ENCODE measurements around the gene TRIM65. TPM values are rescaled to one million over a fixed set of nuclear protein-coding genes. Genes with fewer than 3 reads are reported as not detected.

TRIM65 gene
- total RNA-seq, 1 donor from 2014 or later, result 35.4 TPM

DNA sequence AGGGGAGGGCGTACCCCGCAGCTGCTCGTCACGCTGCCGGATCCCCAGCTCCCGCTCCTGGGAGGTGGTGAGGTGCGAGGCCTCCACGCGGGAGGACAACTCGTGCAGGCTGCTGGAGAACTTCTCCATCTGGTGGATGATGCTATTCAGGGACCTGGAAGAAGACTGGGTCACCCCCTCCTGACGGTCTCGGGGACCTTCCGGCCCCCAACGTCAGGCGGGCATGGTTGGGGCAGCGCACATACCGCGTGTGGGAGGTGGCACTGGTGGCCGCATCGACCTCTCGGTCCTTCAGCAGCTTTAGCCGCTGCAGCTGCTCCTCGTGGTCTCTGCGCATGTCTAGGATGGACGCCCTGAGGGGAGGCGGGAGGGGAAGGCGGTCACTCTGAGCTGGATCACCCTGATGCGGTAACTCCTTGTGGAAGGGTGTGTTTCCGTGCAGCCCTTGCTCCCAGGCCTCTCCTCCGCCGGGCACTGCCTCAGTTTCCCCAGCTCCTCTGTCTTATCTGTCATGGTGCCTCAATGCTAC, 21.2 kb upstream of the TRIM65 start:
- intact Hi-C loops (cut with micrococcal nuclease), result no loop called here

DNA sequence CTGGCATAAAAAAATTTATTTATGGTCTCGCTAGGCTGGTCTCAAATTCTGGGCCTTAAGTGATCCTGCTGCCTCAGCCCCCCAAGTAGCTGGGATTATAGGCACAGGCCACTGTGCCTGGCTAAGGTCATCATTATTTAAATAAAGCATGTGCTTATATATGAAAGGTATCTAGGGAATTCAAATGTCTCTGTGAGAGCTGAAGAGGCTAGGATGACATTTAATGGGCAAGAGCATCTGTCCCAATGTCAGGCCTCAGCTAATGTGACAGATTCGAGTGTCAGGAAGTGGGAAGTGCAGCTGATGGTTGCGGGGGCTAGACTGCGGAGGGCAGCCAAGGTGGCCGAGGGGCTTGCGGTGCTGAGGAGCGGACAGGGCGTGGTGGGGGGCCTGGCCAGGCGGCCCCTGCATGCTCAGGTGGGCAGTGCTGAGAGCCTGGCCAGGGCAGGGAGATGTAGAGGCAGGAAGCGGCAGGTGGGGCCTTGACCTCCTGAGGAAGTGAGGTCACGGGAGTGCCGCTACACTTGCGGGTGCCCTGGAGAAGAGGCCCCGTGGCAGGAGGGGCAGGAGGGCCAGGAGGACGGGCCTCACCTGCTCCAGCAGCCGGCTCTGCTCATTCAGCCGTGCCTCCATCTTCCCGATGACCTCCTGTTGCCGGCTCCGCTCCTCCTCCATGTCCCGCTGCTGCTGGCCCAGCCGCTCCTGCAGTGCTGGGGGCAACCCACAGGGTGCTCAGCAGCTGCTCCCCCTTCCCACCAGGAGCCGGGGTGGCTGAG, 20.6 kb upstream of the TRIM65 start:
- intact Hi-C loops (cut with micrococcal nuclease), result no loop called here

DNA sequence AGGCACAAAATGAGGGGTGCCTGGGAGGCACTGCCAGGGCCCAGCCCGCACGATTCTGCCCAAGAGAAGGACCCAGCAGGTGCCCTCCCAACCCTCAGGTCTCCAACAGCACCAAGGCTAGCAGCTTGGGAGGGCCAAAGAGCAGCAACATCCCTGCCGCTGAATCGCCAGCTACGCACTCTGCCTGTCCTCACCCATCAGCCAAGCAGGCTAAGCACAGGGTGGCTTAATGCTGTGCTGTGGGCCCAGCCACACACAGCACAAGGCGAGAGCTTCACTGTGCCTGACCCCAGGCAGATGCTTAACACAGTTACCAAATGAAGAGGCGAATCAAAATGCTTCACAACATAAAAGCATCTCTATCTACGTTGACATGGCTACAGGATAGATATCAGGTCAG, 18.5 kb upstream of the TRIM65 start:
- intact Hi-C loops (cut with micrococcal nuclease), result no loop called here

DNA sequence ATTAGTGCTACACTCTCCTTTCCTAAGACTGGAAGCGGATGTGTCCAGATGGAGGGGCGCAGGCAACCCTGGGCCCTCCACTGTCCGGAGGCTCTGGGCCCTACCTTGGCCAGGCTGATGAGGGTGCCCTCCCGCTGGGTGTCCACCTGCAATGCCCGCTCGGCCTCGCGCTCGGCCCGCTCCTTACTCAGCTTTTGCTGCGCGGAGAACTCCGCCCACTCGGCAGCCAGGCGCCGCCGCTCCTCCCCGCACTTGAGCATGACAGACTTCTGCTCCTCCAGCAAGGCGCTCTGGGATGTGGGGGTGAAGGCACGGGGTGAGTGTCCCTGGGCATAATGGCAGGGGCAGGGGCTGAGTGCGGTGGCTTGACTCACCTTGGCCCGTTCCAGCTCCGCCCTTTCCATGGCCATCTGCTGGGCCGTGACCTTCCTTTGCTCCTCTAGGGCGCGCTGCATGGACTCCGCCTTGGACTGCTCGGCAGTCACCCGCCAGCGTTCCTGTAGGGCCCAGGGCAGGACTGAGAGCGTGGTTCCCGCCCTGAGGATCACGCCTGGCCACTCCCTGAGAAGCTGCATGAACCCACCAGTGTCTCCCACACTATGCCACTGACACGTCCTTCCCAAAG, 18.0 kb upstream of the TRIM65 start:
- intact Hi-C loops (cut with micrococcal nuclease), result no loop called here

DNA sequence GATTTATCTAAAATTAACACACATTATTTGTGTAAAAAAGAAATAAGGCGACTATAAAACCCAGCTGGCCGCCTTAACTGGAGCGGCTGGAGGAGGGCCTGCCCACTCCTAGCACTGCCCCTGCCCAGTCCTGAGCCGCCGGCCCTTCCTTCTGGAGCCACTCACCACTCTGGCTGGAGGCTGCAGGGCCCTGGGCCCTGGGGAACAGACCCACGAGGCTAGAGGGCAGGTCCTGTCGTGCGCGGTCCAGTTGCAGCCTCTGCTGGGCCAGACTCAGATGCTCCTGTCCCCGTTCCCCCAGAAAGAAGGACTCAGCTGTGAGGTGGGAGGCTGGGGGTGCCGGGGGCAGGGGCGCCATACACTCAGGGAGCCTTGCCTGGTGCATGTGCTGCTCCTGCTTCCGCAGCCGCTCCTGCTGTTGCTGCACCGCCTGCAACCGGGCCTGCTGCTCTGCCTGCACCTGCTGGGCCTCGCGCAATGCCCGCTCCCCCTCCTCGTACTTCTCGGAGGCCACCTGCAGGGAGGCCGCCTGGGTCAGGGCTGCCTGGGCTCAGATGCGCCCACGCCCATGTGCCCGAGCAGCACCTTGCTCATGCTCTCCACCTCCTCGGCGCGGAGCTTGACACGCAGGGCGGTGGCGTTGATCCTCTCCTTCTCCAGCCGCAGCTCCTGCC, 16.9 kb upstream of the TRIM65 start:
- intact Hi-C loops (cut with micrococcal nuclease), result no loop called here

DNA sequence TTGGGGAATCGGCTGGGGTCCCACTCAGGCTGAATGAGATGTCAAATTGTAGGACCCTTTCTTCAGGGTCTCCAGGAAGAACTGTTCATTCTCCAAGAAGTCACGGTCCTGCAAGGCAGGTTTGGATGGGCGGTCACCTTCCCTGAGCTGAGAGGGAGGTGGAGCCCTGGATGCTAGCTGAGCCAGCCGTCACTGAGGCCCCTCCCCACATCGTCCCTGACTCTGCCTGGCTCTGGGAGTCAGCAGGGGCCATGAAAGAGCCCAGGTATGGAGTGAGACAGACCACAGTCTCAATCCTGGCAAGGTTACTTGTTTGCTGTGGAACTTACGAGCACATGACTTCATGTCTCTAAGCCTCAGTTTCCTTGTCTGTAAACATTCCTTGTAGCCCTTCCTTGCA, 13.9 kb upstream of the TRIM65 start:
- intact Hi-C loops (cut with micrococcal nuclease), result no loop called here

DNA sequence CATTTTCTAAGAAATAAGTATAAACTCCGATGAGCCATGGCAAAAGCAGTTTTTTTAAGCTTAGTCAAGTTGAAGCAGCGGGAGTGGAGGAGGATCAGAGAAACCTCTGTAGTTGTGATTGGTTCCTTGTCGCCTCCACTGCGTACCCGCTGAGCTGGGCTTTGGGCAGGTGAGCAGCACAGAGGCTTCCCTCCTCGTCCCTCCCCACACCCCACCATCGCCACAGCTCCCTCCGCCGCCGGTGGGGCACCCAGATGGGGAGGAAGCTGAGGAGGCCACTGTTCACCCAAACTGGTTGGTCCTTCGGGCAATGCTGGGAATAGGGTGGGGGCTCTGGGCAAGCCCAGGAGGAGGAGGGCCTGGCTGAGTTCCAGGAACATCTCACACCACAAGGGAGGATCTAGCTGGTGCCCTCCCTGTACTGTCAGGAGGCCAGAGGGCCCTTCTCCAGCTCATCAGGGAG, 13.1 kb upstream of the TRIM65 start:
- intact Hi-C loops (cut with micrococcal nuclease), result loop anchor here (10.0 kb wide), 1 partner anchor 165 kb away; the partner anchor contains the start of genes GALR2, SRP68 and ZACN

DNA sequence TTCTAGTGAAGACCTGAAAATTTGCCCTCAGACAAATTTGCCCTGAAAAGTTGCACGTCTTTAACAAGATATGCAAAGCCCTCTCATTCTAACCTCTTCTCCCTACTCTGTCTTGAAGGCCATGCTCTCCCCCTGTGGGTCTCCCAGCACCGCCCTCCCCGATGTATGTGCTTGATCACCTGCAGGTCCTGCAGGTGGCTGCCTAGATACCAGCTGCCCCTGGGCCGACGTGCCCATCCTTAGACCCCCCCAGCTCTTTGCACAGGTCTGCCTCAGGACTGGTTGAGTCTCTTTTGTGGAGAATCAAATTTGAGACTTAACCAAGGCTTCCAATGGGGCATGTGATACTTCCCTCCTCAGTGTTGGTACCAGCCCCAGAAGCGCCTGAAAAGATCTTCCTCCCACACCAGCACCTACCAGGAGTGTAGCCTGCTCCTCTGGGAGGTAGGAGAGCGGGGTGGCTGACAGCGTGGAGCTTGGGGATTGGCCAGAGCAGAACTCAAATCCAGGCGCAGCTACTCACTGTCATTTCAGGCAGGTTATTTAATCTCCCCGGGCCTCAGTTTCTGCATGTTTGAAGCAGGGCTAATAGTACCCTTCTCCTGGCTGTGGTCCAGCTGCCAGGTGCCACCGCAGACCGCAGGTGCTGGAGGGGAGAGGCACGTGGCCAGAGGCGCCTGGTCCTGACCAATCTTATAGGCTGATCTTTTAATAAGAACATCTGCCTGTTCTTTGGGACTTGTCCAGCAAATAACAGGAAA, 12.5 kb upstream of the TRIM65 start:
- intact Hi-C loops (cut with micrococcal nuclease), result loop anchor here (10.0 kb wide), 1 partner anchor 166 kb away; the partner anchor contains the start of genes GALR2, SRP68 and ZACN

DNA sequence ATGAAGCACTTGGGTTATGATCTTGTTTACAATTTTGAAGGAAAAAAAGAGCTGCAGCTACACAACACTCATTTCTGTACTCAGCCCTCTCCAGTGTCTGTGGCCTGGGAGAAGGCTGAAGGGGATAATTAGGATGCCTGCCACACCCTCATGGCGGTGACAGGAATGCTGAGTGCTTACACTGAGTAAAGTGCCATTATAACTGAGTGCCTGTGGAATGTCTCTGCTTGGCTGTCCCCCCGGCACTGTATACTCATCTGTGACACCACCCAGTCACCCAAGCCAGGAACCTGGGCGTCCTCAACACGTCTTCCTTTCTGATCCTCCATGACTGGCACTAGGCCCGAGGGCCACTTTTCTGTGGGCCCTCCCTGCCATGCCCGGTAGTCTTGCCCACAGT, 11.4 kb upstream of the TRIM65 start:
- intact Hi-C loops (cut with micrococcal nuclease), result loop anchor here (10.0 kb wide), 1 partner anchor 167 kb away; the partner anchor contains the start of genes GALR2, SRP68 and ZACN

DNA sequence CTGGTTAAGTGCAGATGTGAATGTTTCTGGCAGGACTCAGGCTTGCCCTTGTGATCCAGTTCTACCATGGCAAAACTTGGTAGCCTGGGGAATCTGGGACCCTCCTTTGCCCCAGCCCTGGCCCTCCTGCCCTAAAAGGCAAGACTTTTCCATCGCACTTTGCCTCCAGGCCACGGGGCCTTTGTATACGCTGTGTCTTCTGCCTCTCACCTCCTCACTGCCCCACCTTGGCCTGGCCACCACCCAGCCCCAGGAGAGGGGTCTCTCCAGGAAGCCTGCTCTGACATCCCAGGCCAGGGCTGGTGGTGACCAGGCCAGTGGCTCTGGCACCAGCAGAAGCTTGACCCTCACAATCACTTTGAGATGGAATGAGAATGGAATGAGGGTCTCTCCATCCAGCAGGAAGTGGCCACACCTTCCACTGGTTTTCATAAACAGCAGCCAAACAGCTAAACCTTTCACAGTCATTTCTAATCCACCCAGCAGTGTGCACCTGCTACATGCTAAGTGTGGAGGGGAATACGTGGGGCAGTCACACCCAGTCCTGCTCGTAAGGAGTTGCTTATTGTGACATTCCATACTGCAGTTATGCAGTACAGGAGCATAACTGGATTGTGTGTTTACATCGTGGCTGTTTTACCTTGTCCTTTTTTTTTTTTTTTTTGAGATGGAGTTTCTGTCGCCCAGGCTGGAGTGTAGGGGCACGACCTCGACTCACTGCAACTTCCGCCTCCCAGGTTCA, 9.6 kb upstream of the TRIM65 start:
- intact Hi-C loops (cut with micrococcal nuclease), result loop anchor here (10.0 kb wide), 1 partner anchor 168 kb away; the partner anchor contains the start of genes GALR2, SRP68 and ZACN

DNA sequence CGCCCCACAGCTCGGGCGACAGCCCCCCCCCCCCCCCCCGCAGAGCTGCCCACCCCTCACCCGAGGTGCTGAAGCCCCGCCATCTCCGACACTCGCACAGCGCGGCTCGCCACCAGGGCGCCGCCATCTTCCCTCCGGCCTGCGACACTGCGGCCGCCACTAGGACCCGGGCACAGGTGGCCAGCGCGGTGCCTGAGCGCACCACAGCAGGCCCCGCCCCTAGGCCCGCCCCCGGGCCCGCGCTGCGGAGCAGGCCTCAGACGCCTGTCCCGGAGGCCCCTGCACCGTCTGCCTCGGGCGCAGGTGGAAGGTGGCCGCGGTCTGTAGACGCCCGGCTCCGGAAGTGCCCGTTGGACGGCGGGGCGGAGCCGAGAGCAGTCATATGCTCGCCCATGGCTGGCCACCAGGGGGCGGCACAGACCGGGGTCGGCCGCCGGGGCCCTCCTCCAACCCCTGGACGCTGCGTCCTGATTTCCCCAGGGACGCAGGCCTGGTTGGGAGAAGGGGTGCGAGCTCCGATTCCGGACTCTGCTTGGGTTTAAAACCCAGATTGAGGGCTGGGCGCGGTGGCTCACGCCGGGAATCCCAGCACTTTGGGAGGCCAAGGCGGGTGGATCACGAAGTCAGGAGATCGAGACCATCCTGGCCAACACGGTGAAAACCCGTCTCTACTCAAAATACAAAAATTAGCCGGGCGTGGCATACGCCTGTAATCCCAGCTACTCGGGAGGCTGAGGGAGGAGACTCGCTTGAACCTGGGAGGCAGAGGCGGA, 8.2 kb upstream of the TRIM65 start, which contains the start of gene MRPL38:
MRPL38 (minus strand) TSS at position 136 of the 773 bp plus-strand sequence; CDS start at position 127, 9 bp downstream.
- intact Hi-C loops (cut with micrococcal nuclease), result loop anchor here (1.0 to 10.0 kb wide), 10 partner anchors 9 to 238 kb away; partner anchors contain the start of genes ACOX1, CDK3, FBF1 and GALR2

DNA sequence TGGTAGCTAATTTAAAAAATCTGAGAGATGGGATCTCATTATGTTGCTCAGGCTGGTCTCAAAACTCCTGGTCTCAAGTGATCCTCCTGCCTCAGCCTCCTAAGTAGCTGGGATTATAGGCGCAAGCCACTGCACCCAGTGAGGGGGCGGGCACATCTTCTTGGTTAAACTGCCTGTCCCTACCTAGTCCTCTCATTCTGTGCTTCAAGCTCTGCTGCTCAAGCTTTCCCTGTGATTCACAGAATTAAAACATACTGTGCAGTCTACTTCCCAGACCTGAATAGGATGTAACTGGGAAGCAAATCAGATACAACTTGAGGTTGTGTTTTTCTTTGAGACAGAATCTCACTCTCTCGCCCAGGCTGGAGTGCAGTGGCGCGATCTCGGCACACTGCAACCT, 5.7 kb upstream of the TRIM65 start:
- intact Hi-C loops (cut with micrococcal nuclease), result loop anchor here (10.0 kb wide), 1 partner anchor 172 kb away; the partner anchor contains the start of genes GALR2, SRP68 and ZACN

DNA sequence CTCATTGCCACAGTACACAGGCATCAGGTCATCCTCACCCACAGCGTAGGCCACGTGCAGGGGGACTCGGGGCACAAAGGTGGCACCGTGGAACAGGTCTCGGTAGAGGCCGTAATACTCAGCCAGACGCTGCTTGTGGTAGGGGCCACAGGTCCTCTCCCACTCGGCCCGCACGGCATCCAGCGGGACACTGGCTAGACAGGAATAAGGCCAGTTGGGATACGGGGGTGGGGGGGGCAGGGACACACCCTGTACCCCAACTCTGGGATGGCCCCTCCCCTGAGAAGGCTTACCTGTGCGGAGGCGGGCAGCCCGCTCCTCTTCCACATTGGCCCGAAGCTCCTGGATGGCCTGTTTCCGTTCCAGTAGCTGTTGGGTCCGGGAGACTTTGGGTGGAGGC, 5.0 kb upstream of the TRIM65 start:
- intact Hi-C loops (cut with micrococcal nuclease), result loop anchor here (10.0 kb wide), 1 partner anchor 173 kb away; the partner anchor contains the start of genes GALR2, SRP68 and ZACN

DNA sequence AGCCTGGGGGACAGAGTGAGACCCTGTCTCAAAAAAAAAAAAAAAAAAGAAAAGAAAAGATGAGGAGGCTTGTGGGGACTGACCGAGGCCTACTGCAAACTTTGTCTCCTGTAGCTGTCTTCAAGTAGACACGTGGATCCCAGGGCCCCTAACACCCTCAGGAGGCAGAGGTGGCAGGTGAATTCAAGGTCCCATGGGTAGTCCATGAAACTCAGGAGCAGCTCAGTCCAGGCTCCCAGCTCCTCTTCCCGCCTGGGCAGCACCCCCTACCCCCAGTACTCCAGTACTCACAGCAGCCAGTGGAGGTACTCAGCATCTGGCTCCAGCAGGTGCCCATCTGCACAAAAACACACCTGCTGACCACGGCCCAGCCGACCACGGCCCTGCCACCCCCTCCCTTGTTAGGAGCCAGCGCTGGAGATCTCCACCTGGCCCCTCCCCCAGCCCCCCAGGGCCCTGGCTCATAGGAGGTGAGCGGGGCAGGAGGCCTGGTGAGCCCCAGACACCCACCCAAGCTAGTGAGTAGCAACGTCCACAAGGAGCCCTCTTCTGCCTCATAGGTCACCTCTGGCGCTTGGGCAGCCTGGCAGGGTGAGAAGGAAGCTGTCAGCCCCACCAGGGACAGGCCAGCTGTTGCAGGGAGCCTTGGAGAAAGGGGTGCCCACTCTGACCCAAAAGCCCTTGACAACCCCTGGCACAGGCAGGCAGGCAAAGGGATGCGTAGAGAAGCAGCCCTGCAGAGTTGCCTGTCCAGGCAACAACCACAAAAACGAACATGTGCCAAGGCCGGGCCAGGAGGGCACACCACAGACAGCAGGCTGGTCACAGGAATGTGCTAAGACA, 4.2 kb upstream of the TRIM65 start:
- intact Hi-C loops (cut with micrococcal nuclease), result loop anchor here (10.0 kb wide), 1 partner anchor 174 kb away; the partner anchor contains the start of genes GALR2, SRP68 and ZACN

DNA sequence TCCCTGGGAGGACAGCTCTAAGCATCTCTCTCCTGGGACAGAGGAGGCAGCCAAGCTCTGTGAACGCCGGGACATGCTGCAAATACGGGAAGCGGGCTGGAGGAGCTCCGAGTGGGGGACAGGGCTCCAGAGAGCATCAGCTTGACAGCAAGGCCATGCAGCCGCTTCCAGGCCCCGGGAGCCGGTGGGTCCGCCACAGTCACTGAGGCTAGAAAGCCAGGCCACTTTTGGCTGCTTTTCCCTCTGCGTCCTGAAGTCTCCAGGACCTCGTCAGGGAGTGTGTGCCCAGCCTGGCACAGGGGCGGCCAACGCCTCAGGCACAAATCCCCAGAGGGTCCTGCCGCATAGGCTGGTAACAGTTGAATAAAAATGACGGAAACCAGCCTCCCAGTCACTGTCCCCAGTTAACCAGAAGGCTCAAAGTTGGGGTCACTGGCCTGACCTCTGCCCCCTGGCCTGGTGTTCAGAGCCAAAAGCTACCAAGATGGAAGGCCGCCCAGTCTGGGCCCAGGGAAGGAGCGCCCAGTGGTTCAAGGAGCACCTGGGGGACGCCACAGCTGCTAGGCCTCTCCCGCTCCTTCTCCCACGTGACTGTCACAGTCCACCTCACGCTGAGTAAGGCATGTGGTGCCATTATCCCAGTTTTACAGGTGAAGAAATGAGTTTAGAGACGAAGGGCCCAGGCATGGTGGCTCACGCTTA, 3.2 kb upstream of the TRIM65 start:
- intact Hi-C loops (cut with micrococcal nuclease), result loop anchor here (10.0 kb wide), 1 partner anchor 175 kb away; the partner anchor contains the start of genes GALR2, SRP68 and ZACN

DNA sequence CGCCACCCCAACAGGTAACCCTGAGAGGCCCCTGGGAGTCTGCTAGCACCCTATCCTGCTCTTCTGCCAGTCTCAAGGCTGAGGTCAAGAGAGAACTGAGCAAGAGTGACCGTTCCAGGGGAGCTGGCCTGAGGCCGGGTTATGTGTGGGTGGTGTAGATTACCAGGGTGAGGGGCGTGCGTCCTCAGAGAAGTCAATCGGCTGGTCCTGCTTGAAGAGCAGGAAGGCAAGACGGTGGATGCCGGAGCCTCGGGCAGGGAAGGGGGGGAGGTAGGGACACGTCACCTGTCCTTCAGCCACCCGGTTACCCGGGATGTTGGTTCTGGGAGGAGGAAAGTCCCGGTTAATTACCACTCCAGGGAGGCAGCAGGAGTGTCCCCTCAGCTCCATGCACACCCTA, 2.6 kb upstream of the TRIM65 start:
- intact Hi-C loops (cut with micrococcal nuclease), result no loop called here

DNA sequence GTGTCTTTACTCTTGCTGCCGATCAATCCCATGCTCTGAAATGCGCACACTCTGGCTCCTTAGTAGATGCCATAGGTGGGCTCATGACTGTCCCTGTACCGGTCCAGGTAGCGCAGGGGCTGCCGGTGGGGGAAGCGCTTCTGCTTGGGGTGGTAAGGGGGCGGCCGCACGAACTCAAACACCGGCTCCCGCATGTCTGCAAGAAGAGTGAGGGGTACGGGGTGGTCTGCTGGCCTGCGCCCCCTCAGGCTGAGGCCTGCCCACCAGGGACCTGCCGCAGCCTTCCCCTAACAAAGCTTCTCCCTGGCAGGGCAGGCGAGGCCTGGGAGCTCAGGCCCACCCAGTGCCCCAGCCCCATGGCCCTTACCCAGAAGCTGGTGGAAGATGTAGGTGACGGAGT, 2.0 kb upstream of the TRIM65 start:
- intact Hi-C loops (cut with micrococcal nuclease), result no loop called here
